Subcutaneous abdominal adipose tissue (tissue), 5 donors: ENCODE measurements around the gene DNPEP.

ENCODE experiments used
- H3K27ac ChIP-seq: one replicate; pipeline ENCODE4 v1.7.0; 2013; ENCODE audit warnings: low read depth, mild to moderate bottlenecking, inconsistent platforms, low read length, moderate library complexity
- H3K27me3 ChIP-seq, 5 donors: one replicate each; pipeline ENCODE4 v1.7.0; 2013; ENCODE audit warnings: low read length in 5 of 5, inconsistent platforms in 1 of 5; ENCODE audit not compliant: control insufficient read depth in 5 of 5, insufficient read depth in 4 of 5
- H3K36me3 ChIP-seq, 5 donors: one replicate each; pipeline ENCODE4 v1.7.0; 2013; ENCODE audit warnings: low read length in 5 of 5; ENCODE audit not compliant: control insufficient read depth in 5 of 5, insufficient read depth in 5 of 5
- H3K4me1 ChIP-seq, 5 donors: one replicate each; pipeline ENCODE4 v1.7.0; 2013; ENCODE audit warnings: low read length in 5 of 5, mild to moderate bottlenecking in 3 of 5, moderate library complexity in 1 of 5; ENCODE audit not compliant: control insufficient read depth in 5 of 5, insufficient read depth in 5 of 5
- H3K4me3 ChIP-seq, 5 donors: one replicate each; pipeline ENCODE4 v1.7.0; 2013; ENCODE audit warnings: low read length in 5 of 5, low read depth in 1 of 5
- H3K9ac ChIP-seq, 5 donors: one replicate each; pipeline ENCODE4 v1.7.0; 2013; ENCODE audit warnings: low read length in 5 of 5, mild to moderate bottlenecking in 4 of 5, moderate library complexity in 3 of 5
- H3K9me3 ChIP-seq, 5 donors: one replicate each; pipeline ENCODE4 v1.7.0; 2013; ENCODE audit warnings: low read length in 5 of 5; ENCODE audit not compliant: control insufficient read depth in 5 of 5
- donor health status: healthy.
- donor health status: healthy.
- donor health status: healthy.
- donor health status: healthy.
- donor health status: healthy.

The DNPEP gene

GRCh38 chr2:219388907-219389156, 1.1 kb upstream of the DNPEP start:
- peak overlapping the region; percentile 65 for H3K27ac ChIP-seq
- H3K4me1 ChIP-seq: peaks cover 3 to 31% (median 18%) of the 10 kb centered on the region in 5 donors
- no peaks in the 10 kb centered on the region for H3K9me3 ChIP-seq
- peaks cover 0 to 2% (median 0%) of the 10 kb centered on the region in 5 donors for H3K27me3 ChIP-seq
- H3K4me3 ChIP-seq: peak overlapping the region; percentile 28 to 66 (median 59)
- H3K36me3 ChIP-seq: peaks cover 0 to 28% (median 25%) of the 10 kb centered on the region in 5 donors
- peak overlapping the region in 2 of 5 donors; percentile 58 to 68 for H3K9ac ChIP-seq

DNA sequence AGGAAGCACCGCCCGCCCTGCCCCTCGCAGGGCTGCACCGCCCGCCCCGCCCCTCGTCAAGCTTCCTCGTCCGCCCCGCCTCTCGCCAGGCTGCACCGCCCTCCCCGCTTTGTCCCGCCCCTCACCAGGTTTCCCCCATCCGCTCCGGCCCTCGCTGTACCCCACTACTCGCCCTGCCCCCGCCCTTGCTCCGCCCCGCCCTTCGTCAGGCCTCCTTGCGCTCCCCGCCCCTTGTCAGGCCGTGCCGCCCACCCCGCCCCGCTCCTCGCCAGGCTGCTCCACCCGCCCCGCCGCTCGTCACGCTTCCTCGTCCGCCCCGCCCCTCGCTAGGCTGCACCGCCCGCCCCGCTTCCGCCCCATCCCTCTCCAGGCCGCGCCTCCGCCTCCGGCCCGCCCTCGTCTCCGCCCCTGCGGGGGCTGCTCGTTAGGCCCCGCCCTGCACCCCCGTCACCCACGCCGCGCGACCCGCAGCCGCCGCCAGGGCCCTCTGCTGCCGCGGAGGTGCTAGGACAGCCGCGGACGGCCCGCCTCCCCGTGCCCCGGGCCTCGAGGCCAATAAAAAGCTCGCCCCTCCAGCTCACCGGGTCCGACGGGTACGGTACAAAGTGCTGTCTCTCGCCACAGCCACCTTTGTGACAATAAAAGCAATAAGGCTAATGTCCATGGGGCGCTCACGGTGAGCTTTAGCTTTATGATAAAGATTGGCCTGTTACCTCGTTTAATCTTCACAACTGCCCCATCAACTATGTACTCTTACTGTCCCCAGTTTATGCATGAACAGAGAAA, 602 bp upstream of the DNPEP start:
- peak overlapping the region; percentile 28 to 66 (median 59) for H3K4me3 ChIP-seq
- H3K9me3 ChIP-seq: no peaks in the 10 kb centered on the region
- peak overlapping the region in 2 of 5 donors; percentile 58 to 68 for H3K9ac ChIP-seq
- H3K27me3 ChIP-seq: no peaks in the 10 kb centered on the region
- peaks cover 0 to 33% (median 30%) of the 10 kb centered on the region in 5 donors for H3K36me3 ChIP-seq
- peak overlapping the region; percentile 65 for H3K27ac ChIP-seq
- peaks cover 3 to 31% (median 18%) of the 10 kb centered on the region in 5 donors for H3K4me1 ChIP-seq

GRCh38 chr2:219386532-219387280, 1.0 kb downstream of the DNPEP start:
- Histone ChIP-seq H3K27me3 (no peaks in the 10 kb centered on the region), H3K27ac (peak overlapping the region; percentile 88), H3K4me1 (peaks cover 3 to 31% (median 18%) of the 10 kb centered on the region in 5 donors), H3K36me3 (peaks cover 0 to 49% (median 45%) of the 10 kb centered on the region in 5 donors), H3K4me3 (peak overlapping the region; percentile 84 to 95 (median 87)), H3K9me3 (no peaks in the 10 kb centered on the region), H3K9ac (peak overlapping the region; percentile 48 to 91 (median 86))

DNA sequence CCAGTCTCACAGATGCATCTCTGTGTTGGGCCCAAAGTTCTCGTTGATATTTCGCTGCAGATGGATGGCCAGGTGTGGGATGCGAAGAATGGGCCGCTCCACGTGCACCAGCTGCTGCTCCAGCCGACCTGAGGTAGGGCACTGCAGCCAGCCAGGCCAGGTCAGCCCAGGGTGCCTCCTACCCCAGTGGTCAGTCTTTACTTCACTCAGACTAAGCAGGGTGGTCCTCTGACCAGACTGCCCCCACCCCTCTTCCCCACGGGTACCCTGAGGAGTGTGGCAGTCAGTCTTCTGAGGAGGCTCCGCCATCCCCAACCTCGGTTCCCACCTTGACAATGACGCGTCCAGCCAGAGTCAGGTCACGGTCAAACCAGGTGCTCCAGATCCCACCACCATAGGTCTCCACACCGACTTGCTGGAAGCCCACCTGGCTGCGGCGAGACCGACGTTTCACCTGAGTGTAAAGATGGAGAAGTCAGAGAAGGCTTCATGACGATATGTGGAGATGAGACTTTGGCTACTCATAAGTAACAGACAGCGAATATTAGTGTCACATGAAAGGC, 1.7 kb downstream of the DNPEP start:
- Histone ChIP-seq H3K27me3 (no peaks in the 10 kb centered on the region), H3K4me1 (peaks cover 3 to 31% (median 18%) of the 10 kb centered on the region in 5 donors), H3K36me3 (peaks cover 0 to 56% (median 51%) of the 10 kb centered on the region in 5 donors), H3K4me3 (peak overlapping the region in 3 of 5 donors; percentile 84 to 95 (median 91)), H3K9me3 (no peaks in the 10 kb centered on the region), H3K9ac (peak overlapping the region in 2 of 5 donors; percentile 86 to 89), H3K27ac (no peak overlapping the region)

DNA sequence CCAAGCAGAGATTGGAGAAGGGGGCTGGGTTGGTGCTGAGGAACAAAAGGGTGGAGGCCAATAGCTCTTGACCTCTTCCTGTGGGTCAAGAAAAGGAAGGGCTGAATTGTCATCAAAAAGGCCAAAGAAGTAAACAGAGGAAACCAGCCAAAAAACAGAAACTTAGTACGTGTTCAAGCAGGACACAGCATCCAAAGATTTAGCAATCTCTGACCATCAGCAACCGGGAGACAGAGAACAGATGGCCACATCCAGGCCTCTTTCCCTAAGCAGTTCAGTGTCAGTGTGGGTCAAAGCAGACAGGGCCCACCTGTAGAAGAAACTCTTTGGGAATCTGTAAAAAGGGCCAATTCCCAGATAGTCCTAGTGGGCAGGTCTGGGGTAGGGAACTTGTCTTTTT, 2.9 kb downstream of the DNPEP start:
- peaks cover 3 to 31% (median 18%) of the 10 kb centered on the region in 5 donors for H3K4me1 ChIP-seq
- H3K36me3 ChIP-seq: peaks cover 3 to 68% (median 59%) of the 10 kb centered on the region in 5 donors
- H3K4me3 ChIP-seq: no peak overlapping the region
- no peaks in the 10 kb centered on the region for H3K9me3 ChIP-seq
- no peak overlapping the region for H3K27ac ChIP-seq
- no peak overlapping the region for H3K9ac ChIP-seq
- no peaks in the 10 kb centered on the region for H3K27me3 ChIP-seq

GRCh38 chr2:219384083-219384713, 3.5 kb downstream of the DNPEP start:
- Histone ChIP-seq H3K27me3 (no peaks in the 10 kb centered on the region), H3K4me1 (peaks cover 3 to 31% (median 18%) of the 10 kb centered on the region in 5 donors), H3K27ac (no peak overlapping the region), H3K9me3 (no peaks in the 10 kb centered on the region), H3K36me3 (peaks cover 3 to 68% (median 59%) of the 10 kb centered on the region in 5 donors), H3K4me3 (no peak overlapping the region), H3K9ac (peak overlapping the region in 1 of 5 donors; percentile 16)

- Histone ChIP-seq H3K27ac (no peak overlapping the region), H3K4me3 (no peak overlapping the region), H3K36me3 (peaks cover 3 to 79% (median 67%) of the 10 kb centered on the region in 5 donors), H3K27me3 (no peaks in the 10 kb centered on the region), H3K4me1 (peaks cover 0 to 18% (median 6%) of the 10 kb centered on the region in 5 donors), H3K9me3 (no peaks in the 10 kb centered on the region), H3K9ac (no peak overlapping the region)
These were observed 6.3 kb downstream of the DNPEP start for GRCh38 chr2:219381448-219381847.

GRCh38 chr2:219380926-219381325, 6.8 kb downstream of the DNPEP start:
- Histone ChIP-seq H3K9ac (no peak overlapping the region), H3K27ac (no peak overlapping the region), H3K4me3 (no peak overlapping the region), H3K27me3 (no peaks in the 10 kb centered on the region), H3K36me3 (peaks cover 3 to 77% (median 63%) of the 10 kb centered on the region in 5 donors), H3K4me1 (peaks cover 0 to 13% (median 3%) of the 10 kb centered on the region in 5 donors), H3K9me3 (no peaks in the 10 kb centered on the region)

DNA sequence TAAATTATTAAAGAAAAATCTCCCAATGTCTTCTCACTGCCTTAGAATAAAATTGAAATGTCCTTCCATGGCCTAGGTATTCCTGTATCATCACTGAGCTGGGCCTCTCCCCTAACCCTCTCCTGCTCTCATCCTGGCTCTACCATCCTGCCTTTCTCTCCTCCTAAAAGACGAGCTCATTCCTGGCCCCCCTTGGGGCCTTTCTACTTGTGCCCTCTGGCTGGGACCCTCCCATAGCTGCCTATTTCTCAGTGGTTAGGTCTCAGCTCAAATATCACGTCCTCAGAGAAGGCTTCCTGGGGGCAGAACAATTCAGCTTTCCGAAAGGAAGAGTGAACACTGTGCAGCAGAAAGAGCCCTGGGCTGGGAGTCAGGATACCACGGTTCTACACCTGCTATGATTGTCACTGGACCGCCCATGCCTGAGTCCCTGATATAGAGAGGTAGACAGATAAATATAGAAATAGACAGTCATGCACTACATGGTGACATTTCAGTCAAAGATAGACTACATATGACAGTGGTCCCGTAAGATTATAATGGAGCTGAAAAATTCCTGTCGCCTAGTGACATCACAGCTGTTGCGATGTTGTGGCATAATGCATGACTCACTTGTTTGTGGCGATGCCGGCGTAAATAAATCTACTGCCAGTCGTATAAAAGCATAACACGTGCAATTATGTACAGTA, 9.4 kb downstream of the DNPEP start:
- no peaks in the 10 kb centered on the region for H3K4me1 ChIP-seq
- H3K27ac ChIP-seq: no peak overlapping the region
- H3K36me3 ChIP-seq: peaks cover 3 to 73% (median 57%) of the 10 kb centered on the region in 5 donors
- no peaks in the 10 kb centered on the region for H3K27me3 ChIP-seq
- no peak overlapping the region for H3K4me3 ChIP-seq
- H3K9ac ChIP-seq: no peak overlapping the region
- H3K9me3 ChIP-seq: no peaks in the 10 kb centered on the region
